ENCODE results near the gene EMC10.
"Not testable (repeated sequence)": the region's sequence is repeated elsewhere in the genome, so short reads cannot be mapped to it uniquely, and the experiment has no call there.

The EMC10 gene

DNA sequence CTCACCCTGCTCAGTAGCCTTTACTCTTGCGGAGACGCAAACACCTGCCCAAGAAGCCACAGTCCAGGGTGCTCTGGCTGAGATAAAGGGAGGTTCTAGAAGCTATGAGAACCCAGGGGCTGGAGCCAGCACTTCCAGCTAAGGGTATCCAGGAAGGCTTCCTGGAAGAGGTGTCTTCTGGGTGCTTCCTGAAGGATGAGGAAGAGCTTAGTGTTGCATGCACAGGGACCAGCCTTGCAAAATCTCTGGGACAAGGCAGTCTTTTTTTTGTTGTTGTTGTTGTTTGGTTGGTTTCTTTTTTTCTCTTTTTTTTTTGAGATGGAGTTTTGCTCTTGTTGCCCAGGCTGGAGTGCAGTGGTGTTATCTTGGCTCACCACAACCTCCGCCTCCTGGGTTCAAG is 23.1 kb upstream of the EMC10 start:
- no peak for DNase-seq

- DNase-seq, result no peak
Measured at GRCh38 chr19:50455992-50456391, 20.3 kb upstream of the EMC10 start.

DNA sequence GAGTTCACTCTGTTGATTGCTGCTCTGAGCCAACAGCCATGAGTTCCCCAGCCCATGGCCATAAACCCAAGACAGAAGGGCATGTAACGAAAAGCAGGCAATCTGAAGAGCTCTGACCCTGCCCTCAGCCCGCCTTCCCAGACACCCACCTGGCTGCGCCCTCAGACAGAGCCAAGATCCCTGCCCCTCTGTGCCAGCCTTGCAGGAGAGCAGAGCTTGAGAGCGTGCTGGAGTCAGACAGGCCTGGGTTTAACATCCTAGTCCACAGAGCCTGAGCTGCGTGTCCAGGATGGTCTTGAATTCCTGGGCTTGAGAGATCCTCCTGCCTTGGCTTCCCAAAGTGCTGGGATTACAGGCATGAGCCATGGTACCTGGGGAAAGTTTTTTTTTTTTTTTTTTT is 19.0 kb upstream of the EMC10 start:
- DNase-seq, result no peak

GRCh38 chr19:50458396-50459066 is 17.8 kb upstream of the EMC10 start:
- DNase-seq, result no peak

- no peak for DNase-seq
Measured at GRCh38 chr19:50459067-50459456, 17.2 kb upstream of the EMC10 start.

DNA sequence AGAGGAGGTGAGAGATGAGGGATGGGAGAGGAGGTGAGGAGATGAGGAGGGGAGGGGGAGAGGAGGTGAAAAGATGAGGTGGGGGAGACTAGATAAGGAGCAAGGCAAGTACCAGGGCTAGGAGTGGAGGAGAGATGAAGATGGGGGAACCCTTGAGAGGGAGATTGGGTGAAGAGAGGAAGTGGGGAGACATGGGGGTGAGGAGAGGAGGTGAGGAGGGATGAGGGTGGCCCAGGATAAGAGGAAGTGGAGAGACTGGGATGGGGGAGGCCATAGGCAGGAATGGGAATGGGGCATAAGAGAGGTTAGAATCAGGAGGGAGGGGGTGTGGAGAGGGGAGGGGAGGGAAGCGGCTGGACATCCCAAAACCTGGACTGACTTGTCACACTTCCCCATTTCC is 16.7 kb upstream of the EMC10 start:
- no peak for DNase-seq

GRCh38 chr19:50460161-50460765 is 16.0 kb upstream of the EMC10 start:
- DNase-seq, result peak; percentile 75

GRCh38 chr19:50461066-50461875 is 15.0 kb upstream of the EMC10 start:
- peak; percentile 76 for DNase-seq

- no peak for DNase-seq
Measured at GRCh38 chr19:50462970-50463369, 13.3 kb upstream of the EMC10 start.

DNA sequence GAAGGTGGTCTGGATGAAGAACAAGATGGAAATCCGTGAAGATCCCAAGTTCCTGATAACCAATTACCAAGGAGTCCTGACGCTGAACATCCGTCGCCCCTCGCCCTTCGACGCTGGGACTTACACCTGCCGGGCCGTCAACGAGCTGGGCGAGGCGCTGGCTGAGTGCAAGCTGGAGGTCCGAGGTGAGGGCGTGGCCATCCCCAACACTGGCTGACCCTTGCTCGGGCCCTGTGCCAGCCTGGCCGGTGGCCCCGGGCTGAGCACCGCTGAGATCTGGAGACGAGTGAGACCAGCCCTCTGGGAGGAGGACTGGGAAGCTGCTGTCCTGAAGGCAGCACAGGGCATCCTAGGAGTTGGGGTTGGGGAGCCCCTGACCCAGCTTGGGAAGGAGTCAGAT is 12.0 kb upstream of the EMC10 start:
- no peak for DNase-seq

GRCh38 chr19:50465000-50465399 is 11.3 kb upstream of the EMC10 start:
- no peak for DNase-seq

DNA sequence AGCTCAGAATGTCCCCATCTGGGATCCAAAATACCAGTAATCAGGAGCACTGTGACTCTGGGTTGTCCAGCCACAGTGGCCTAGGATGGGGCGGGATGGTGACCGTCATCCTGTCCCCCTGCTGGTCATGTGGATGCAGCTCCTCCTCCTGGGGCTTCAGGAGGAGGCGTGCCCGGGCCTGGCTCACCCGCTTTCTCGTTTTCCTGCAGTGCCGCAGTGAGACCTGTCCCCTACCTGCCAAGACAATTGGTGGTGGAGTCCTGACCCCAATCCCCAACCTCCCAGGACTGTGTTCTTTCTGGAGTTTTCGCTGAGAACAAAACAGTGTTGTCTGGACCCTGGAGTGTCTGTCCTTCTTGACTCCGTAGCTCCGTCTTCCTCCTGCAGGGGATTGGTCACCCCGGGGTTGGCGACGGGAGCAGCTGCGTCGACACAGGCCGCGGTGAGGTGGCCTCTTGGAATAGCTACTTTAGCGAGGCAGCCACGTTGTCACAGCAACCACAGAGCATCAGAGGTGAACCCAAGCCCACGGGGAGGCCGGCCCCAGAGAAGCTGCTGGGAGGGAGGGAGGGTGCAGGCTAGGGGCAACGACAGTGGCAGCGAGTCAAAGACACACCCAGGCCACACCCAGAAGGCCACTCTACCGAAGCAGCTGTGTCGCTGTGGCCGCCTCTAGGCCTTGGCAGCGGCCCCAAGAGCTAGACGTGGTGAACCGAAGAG is 10.2 kb upstream of the EMC10 start:
- DNase-seq, result peak; percentile 97

DNA sequence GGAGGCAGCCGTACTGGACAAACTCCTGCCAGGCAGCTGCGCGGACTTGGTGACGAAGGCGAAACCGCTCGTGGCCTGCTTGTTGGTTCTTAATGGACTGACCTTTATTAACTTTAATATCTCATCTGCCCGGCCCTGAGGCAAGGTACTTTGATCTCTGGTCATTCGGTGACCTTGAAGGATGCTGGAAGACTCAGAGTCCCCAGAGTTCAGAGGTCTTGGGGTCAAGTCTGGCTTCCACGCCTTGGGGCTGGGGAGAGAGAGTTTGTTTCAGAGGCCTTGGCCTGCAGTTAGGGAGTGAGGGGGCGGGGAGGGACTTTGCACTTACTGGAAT is 9.6 kb upstream of the EMC10 start:
- DNase-seq, result no peak

DNA sequence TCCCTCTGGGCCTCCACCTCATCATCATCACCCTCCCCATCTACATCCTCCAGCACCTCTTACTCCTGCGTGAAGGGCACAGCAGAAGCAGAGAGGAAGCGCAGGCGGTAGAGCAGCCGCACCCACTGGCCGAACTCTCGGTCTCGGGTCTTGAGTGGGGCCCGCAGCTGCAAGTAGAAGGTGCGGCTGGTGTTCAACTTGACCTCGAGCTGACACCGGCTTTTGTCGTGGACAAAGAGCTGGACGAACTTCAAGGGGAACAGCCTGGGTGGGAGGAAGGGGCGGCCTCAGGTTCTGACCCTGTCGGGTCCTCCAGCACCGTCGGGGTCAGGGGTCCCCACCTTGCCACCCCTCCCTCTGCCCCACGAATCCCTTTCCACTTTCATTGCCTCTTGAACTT is 8.7 kb upstream of the EMC10 start:
- DNase-seq, result no peak

- DNase-seq, result no peak
Measured at GRCh38 chr19:50468818-50469217, 7.5 kb upstream of the EMC10 start.

DNA sequence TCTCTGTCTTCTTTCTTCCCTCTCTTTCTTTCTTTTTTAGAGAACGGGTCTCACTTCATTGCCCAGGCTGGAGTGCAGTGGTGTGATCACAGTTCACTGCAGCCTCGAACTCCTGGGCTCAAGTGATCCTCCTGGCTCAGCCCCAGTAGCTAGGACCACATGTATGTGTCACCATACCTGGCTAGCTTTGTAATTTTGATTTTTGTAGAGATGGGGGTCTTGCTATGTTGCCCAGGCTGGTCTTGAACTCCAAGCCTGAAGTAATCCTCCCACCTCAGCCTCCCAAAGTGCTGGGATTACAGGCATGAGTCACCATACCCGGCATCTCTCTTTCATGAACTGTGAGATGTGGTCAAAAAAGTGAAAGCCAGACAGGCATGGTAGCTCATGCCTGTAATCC is 3.0 kb upstream of the EMC10 start:
- DNase-seq, result not testable (repeated sequence)

GRCh38 chr19:50475101-50475568 is 1.2 kb upstream of the EMC10 start:
- no peak for DNase-seq

GRCh38 chr19:50475736-50476223 is 527 bp upstream of the EMC10 start:
- no peak for DNase-seq

DNA sequence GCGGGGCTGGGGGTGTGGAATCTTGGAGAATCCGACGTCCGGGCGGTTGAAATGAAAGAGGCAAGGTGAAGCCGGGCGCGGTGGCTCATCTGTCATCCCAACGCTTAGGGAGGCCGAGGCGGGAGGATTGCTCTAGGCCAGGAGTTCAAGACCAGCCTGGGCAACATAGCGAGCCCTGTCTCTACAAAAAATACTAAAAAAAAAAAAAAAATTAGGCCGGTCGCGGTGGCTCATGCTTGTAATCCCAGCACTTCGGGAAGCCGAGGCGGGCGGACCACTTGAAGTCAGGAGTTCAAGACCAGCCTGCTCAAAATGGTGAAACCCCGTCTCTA is 566 bp downstream of the EMC10 start:
- no peak for DNase-seq

DNA sequence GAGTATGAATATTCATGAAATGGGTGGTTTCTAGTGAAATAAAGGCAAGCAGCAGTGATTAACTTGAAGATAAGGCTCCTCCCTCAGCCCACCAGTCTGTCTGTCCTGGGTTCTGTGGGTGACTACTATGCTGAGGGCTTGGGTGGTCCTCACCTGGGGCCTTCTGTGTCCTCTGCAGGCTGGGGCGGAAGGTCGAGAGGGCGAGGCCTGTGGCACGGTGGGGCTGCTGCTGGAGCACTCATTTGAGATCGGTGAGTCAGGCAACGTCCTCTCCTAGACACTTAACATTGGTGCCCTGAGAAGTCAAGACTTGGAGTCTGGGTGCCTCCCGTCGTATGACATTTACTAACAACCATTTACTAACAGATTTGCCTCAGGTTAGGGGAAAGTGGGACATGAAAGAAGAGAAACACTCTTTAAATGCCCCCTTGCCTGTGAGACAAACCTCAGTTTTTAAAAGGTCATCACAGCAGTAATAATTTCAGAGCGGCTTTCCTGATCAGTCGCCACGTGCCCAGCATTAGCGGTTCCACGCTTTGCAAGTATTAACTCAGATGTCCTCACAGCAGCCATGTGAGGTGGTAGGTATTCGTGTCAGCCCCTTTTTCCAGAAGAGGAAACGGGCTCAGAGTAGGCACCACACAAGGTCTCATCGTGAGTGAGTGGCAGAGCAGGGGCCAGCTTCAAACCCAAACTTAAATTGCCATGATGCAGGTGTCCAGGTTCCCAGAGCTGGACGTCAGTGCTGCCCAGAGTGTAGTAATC is 1.6 kb downstream of the EMC10 start:
- DNase-seq, result no peak

DNA sequence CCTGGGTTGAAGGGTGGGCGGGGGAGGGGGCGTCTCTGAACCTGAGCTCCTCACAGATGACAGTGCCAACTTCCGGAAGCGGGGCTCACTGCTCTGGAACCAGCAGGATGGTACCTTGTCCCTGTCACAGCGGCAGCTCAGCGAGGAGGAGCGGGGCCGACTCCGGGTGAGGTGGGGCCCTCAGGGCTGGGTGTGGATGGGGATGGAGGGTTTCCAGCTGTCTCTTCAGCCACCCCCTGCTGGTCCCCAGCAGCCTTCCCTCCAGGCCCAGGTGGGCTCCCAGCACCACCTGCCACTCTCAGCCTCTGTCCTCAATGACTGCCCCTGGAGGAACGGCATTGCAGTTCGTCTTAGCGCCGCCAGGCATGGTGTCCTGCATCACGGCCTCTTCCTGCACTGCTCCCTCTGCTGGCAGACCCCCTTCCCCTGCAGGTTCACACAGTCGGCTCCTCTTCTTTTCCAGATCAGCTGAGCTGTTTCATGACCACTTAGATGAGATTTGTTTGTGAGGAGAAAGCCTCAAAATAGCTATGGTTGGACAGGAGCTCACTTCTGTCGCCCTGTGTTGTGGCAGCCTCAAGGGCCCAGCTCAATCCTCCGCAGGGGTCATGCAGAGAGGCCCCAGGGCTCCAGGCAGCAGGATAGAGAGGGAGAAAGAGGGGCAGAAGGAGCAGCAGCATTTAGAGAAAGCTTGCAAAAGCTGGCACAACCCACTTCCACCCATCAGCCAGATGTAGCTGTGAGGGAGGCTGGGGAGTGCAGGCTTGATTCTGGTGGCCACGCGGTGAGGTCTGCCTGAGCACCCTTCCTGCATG is 2.8 kb downstream of the EMC10 start:
- no peak for DNase-seq

DNA sequence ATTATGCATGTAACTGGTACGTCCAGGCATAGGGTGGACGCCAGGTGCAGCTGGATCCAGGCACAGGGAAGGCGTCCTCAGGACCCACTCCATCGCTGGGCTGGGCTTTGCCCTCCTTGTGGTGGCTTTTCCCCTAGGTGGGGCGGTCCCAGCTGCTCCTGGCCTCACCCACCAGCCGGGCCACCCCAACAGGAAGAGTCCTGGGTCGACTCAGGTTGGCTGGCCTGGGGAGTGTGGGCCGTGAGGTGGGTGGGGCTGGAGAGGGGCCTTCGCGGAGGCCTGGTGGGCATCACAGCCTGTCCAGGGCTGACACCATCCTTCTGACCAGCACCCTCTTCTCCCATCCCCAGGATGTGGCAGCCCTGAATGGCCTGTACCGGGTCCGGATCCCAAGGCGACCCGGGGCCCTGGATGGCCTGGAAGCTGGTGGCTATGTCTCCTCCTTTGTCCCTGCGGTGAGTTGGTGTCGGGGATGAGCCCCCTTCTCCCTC is 3.5 kb downstream of the EMC10 start:
- no peak for DNase-seq
